Peyer's patch (tissue), 4 donors: Measurements from ENCODE around the gene EPHA2.

Experiments used
- POLR2A ChIP-seq, 2 donors: fragments of 450-650 bp; IDR thresholded peaks; one replicate each; pipeline ENCODE4 v1.5.1; 2017; ENCODE audit warnings: antibody characterized with exemption in 2 of 2, mild to moderate bottlenecking in 2 of 2, moderate library complexity in 2 of 2
- TF ChIP-seq, protein P1 (sequence below), 6 experiments: fragments of 450-650 bp in 4 of 6; fragments of 200-600 bp in 2 of 6; sonication (generic) in 1 of 6; IDR thresholded peaks; one replicate each; pipeline ENCODE4 v1.5.1; 2017 to 2019; ENCODE audit warnings: antibody characterized with exemption in 6 of 6, mild to moderate bottlenecking in 3 of 6, moderate library complexity in 1 of 6

DNA sequence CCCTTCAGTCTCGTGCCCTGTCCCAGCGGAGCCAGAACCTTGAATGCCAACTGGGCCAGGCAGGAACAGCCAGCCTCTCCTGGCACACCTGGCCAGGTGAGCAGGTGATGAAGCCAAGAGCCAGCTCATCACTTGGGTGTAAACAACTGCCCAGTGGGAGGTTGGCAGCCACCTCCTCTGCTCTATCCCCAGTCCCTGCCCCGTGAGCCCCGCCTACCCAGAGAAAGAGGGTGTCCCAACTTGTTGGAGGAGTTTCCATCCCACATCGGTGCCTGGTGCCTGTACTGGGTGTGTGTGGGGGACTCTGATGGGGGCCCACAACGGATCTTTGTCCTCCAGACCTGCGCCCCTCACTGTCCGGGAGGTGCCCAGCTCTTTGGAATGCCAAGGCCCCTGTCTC is 64.6 kb downstream of the EPHA2 start:
- TF ChIP-seq, protein P1, sequence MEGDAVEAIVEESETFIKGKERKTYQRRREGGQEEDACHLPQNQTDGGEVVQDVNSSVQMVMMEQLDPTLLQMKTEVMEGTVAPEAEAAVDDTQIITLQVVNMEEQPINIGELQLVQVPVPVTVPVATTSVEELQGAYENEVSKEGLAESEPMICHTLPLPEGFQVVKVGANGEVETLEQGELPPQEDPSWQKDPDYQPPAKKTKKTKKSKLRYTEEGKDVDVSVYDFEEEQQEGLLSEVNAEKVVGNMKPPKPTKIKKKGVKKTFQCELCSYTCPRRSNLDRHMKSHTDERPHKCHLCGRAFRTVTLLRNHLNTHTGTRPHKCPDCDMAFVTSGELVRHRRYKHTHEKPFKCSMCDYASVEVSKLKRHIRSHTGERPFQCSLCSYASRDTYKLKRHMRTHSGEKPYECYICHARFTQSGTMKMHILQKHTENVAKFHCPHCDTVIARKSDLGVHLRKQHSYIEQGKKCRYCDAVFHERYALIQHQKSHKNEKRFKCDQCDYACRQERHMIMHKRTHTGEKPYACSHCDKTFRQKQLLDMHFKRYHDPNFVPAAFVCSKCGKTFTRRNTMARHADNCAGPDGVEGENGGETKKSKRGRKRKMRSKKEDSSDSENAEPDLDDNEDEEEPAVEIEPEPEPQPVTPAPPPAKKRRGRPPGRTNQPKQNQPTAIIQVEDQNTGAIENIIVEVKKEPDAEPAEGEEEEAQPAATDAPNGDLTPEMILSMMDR (IDR thresholded peaks at IDR 0.05): no peak
- no peak for TF ChIP-seq POLR2A (IDR thresholded peaks at IDR 0.05)
